ENCODE results near the gene RBCK1.
A peak's percentile ranks its signal among the peaks of the same experiment; 100 is the strongest.

- TF ChIP-seq CTCF (IDR thresholded peaks at IDR 0.05; ENCODE audit: borderline replicate concordance, extremely low read depth, low read length, poor library complexity, severe bottlenecking) (peak; percentile 41), EZH2 (IDR thresholded peaks at IDR 0.05; ENCODE audit: borderline replicate concordance, low read depth, low read length, severe bottlenecking) (no peak)
These were observed 756 bp upstream of the RBCK1 start for GRCh38 chr20:407133-407952.

Data from DND-41 (cell line).